Measurements from ENCODE around the gene GALNT2. TPM values are rescaled to one million over a fixed set of nuclear protein-coding genes. Genes with fewer than 3 reads are reported as not detected.
A peak's percentile ranks its signal among the peaks of the same experiment; 100 is the strongest.

GALNT2 gene
- total and polyA plus RNA-seq, 8 donors, result 18.3 to 118 (median 57.3) TPM

GRCh38 chr1:230105754-230106625, 39.0 kb downstream of the GALNT2 start:
- WGBS, 2 donors, result 16 to 18% methylated on average over 10 of the region's 10 CpGs
- no peak for TF ChIP-seq CTCF (IDR thresholded peaks at IDR 0.05)

GRCh38 chr1:230107941-230108340, 40.9 kb downstream of the GALNT2 start:
- no peaks in the 10 kb centered on the region for H3K9me3 ChIP-seq
- H3K27me3 ChIP-seq, result no peaks in the 10 kb centered on the region
- WGBS, 2 donors, result 68% methylated on average over 6 of the region's 6 CpGs
- FAIRE-seq, result no peak
- H3K4me1 ChIP-seq, result peaks cover 36 to 54% (median 41%) of the 10 kb centered on the region in 3 donors
- no peaks in the 10 kb centered on the region for H3K36me3 ChIP-seq
- no peak overlapping the region for H3K27ac ChIP-seq
- TF ChIP-seq CTCF (IDR thresholded peaks at IDR 0.05), result no peak
- DNase-seq, result no peak
- intact Hi-C loops (cut with DNase I), result no loop called here
- H3K4me3 ChIP-seq, result no peak overlapping the region
- ATAC-seq, result no peak

More at GRCh38 chr1:230105754-230106625, 39.0 kb downstream of the GALNT2 start:
- H3K27me3 ChIP-seq, result no peaks in the 10 kb centered on the region
- H3K9me3 ChIP-seq, result no peaks in the 10 kb centered on the region
- peak overlapping the region in 1 of 4 donors; percentile 9 for H3K4me3 ChIP-seq
- intact Hi-C loops (cut with DNase I), result no loop called here
- peaks cover 44 to 57% (median 45%) of the 10 kb centered on the region in 3 donors for H3K4me1 ChIP-seq
- peak in 3 of 6 donors; percentile 54 to 67 (median 61) for DNase-seq
- no peak for FAIRE-seq
- H3K36me3 ChIP-seq, result no peaks in the 10 kb centered on the region
- peak overlapping the region; percentile 68 to 90 (median 78) for H3K27ac ChIP-seq
- peak; percentile 58 to 77 (median 74) for ATAC-seq

GRCh38 chr1:230108580-230108979, 41.5 kb downstream of the GALNT2 start:
- intact Hi-C loops (cut with DNase I), result no loop called here
- FAIRE-seq (no peak), DNase-seq (no peak), ATAC-seq (no peak)
- 70 to 72% methylated on average over 12 of the region's 12 CpGs for WGBS, 2 donors
- Histone ChIP-seq H3K4me3 (no peak overlapping the region), H3K4me1 (peaks cover 41 to 53% (median 44%) of the 10 kb centered on the region in 3 donors), H3K27ac (no peak overlapping the region), H3K27me3 (no peaks in the 10 kb centered on the region), H3K9me3 (no peaks in the 10 kb centered on the region), H3K36me3 (no peaks in the 10 kb centered on the region)
- TF ChIP-seq CTCF (IDR thresholded peaks at IDR 0.05), result no peak

GRCh38 chr1:230109066-230109465, 42.0 kb downstream of the GALNT2 start:
- H3K4me1 ChIP-seq, result peaks cover 37 to 53% (median 40%) of the 10 kb centered on the region in 3 donors
- H3K27ac ChIP-seq, result no peak overlapping the region
- H3K9me3 ChIP-seq, result no peaks in the 10 kb centered on the region
- FAIRE-seq, result no peak
- DNase-seq, result no peak
- no peak for TF ChIP-seq CTCF (IDR thresholded peaks at IDR 0.05)
- WGBS, 2 donors, result 81 to 85% methylated on average over 11 of the region's 11 CpGs
- H3K27me3 ChIP-seq, result no peaks in the 10 kb centered on the region
- intact Hi-C loops (cut with DNase I), result no loop called here
- H3K36me3 ChIP-seq, result no peaks in the 10 kb centered on the region
- no peak for ATAC-seq
- no peak overlapping the region for H3K4me3 ChIP-seq

All from pancreas (tissue), 10 donors.